NCI-H2196 treated with DMSO at 0.1 percent for 48 hours (cell line): ENCODE results near the gene PTPN11.
"Not testable (repeated sequence)": the region's sequence is repeated elsewhere in the genome, so short reads cannot be mapped to it uniquely, and the experiment has no call there.

ENCODE experiments used
- DNase-seq: peaks from one replicate; lab custom pipeline; 2025; ENCODE audit not compliant: unreplicated experiment; lab: John Stamatoyannopoulos, UW

Gene PTPN11

DNA sequence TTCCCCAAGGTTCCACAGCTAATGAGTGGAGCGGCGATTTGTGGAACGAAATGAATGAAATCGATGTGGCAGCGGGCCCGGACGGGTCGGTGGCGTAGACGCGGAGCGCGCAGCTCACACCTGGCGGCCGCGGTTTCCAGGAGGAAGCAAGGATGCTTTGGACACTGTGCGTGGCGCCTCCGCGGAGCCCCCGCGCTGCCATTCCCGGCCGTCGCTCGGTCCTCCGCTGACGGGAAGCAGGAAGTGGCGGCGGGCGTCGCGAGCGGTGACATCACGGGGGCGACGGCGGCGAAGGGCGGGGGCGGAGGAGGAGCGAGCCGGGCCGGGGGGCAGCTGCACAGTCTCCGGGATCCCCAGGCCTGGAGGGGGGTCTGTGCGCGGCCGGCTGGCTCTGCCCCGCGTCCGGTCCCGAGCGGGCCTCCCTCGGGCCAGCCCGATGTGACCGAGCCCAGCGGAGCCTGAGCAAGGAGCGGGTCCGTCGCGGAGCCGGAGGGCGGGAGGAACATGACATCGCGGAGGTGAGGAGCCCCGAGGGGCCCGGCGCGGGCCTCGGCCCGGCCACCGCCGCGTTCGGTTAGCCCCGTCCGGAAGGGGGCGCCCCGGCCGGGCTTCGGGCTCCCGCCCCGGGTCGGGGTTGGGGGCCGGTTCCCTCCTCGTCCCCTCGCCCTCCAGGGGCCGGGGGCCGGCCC is at the start of gene PTPN11:
Gene PTPN11 (plus strand): TSS at position 340 of the 689 bp plus-strand sequence. CDS start 165 bp downstream, at position 505.
- peak; percentile 52 for DNase-seq

GRCh38 chr12:112370199-112370598 is 48.5 kb upstream of the PTPN11 start:
- DNase-seq: no peak

DNA sequence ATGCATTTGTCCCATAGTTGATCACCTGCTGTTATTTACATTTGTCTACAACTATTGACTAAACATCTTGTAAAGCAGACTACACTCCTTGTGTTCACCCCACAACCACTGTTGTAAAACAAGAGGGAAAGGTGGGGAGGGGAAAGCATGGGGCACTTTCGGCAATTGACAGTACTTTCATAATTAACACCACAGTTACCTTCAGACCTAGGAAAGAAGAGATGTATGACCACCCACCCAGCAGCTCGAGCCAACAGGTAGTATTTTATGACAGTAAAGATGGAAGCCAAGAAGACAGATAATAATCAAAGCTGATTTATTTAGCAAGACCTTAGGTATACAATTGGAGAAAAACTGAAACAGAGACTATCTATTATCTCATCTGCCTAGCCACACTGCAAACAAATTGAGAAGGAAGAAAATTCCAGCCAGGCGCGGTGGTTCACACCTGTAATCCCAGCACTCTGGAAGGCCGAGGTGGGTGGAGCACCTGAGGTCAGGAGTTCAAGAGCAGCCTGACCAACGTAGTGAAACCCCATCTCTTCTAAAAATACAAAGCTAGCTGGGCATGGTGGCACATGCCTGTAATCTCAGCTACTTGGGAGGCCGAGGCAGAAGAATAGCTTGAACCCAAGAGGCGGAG is 47.8 kb upstream of the PTPN11 start:
- DNase-seq: peak; percentile 55

DNA sequence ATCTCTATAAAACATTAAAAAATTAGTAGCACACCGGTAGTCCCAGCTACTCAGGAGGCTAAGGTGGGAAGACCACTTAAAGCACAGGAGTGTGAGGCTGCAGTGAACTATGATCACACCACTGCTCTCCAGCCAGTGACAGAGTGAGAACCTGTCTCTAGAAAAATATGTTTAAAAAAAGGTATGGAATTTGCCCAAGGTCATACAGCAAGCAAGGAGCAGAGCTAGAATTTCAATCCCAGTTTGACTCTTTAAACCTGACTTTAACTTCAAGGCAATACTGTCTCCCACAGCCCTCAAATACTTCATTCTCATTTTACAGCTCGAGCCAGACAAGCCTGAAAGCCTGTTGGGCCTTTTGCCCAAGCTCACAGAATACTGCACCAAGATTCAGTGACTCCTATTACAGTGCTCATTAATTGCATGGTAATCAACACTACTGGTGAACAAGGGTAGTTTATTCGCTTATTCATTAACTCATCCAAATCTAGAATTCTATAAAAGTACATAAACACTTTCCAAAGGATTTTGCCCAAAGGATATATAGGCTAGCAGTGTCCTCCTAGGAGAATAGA is 44.5 kb upstream of the PTPN11 start:
- no peak for DNase-seq

GRCh38 chr12:112375105-112375504 is 43.6 kb upstream of the PTPN11 start:
- DNase-seq: no peak

- no peak for DNase-seq
Observed at GRCh38 chr12:112380663-112381405, 37.9 kb upstream of the PTPN11 start.

DNA sequence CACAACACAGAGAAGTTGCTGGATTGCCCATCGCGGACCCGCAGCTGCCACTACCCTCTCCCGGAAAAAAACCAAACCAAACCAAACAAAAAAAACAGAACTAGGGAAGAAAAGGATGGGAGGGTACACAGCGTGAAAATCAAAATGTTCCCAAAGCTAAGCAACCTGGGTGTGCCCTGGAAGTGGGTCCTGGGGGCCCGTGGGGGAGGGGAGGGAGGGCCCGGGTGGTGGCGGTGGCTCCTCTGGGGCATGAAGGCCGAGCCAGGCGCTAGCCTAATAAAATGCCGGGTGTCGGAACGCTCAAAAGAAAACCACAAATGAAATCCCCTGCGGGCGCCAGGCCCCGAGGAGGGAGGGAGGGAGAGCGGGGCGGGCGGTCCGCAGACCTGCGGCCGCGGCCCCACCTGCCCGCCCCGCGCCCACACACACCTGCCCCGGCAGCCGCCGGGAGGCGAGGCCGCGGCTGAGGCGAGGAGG is 37.3 kb upstream of the PTPN11 start:
- DNase-seq: no peak

DNA sequence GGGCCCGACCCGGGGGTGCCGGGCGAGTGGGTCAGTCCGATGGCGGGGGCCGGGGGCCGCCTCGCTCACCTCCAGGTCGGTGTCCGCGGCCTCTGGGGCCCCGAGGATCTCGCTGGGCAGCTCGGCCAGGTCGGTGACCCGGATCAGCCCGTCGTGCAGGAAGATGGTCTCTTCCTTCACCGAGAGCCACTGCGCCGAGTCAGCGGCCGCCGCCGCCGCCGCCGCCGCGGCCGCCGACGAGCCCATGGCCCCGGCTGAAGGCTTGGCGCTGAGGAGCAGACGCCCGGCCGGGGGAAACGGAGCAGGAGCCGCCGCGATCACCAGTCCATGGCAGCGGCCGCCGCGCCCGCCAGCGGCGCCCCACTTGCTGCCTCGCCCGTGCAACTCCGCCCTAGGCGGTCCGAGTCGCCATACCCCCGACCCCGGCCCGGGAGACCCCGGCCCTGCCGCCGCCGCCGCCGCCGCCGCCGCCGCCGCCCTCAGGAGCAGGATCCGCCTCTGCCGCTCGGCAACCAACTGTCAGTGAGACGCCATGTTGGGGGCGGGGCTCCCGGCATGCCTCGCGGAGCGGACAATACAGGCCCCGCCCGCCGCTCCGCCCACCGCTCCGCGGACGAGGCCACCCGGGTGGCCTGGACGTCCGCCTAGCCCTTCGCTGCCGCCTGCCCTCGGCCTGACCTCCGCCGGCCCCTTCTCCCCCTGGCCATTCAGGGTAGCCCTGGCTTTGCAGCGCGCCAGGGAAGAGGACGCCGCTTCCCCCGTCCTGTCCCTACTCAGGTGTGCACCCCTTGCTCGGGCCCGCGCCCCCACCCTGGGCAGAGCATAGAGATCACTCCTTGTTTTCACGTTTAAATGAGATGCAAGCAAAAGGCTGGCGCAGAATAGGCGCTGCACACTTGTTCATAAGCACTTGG is 36.6 kb upstream of the PTPN11 start, which contains the start of gene HECTD4:
Gene HECTD4 (minus strand): TSS at position 549 of the 914 bp plus-strand sequence. CDS start 303 bp downstream, at position 246.
- DNase-seq: peak; percentile 85

- DNase-seq: no peak
Observed at GRCh38 chr12:112382866-112383265, 35.9 kb upstream of the PTPN11 start.

DNA sequence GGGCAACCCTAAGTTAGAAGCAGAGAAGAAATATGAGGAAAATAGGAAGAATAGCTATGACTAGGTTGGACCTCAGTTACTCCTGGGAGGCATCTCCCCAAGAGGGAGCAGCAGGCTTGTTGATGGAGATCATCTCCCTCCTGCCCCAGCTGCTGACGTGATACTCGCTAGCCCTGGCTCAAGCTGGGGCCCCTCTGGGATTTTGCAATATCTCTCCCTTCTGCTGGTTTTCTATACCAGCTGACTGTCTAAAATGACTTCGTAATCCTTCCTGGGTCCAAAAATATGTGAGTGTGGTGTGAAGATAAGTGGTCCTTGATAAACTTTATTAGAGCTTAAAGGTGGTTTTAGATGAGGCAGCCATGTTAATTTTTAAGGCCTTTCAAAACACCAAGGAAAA is 32.0 kb upstream of the PTPN11 start:
- no peak for DNase-seq

DNA sequence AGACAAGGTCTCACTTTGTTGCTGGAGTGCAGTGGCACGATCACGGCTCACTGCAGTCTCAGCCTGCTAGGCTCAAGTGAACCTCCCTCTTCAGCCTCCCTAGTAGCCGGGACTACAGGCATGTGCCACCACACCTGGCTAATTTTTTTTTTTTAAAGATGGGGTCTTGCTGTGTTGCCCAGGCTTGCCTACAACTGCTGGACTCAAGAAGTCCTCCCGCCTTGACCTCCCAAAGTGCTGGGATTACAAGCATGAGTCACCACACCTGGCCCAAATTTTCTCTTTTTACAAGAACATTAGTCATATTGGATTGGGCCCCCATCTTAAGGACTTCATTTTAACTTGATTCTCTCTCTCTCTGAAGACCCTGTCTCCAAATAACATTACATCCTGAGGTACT is 29.5 kb upstream of the PTPN11 start:
- no peak for DNase-seq

DNA sequence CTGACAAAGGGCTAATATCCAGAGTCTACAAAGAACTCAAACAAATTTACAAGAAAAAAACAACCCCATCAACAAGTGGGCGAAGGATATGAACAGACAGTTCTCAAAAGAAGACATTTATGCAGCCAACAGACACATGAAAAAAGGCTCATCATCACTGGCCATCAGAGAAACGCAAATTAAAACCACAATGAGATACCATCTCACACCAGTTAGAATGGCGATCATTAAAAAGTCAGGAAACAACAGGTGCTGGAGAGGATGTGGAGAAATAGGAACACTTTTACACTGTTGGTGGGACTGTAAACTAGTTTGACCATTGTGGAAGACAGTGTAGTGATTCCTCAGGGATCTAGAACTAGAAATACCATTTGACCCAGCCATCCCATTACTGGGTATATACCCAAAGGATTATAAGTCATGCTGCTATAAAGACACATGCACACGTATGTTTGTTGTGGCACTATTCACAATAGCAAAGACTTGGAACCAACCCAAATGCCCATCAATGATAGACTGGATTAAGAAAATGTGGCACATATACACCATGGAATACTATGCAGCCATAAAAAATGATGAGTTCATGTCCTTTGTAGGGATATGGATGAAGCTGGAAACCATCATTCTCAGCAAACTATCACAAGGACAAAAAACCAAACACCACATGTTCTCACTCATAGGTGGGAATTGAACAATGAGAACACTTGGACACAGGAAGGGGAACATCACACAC is 28.7 kb upstream of the PTPN11 start:
- DNase-seq: not testable (repeated sequence)

DNA sequence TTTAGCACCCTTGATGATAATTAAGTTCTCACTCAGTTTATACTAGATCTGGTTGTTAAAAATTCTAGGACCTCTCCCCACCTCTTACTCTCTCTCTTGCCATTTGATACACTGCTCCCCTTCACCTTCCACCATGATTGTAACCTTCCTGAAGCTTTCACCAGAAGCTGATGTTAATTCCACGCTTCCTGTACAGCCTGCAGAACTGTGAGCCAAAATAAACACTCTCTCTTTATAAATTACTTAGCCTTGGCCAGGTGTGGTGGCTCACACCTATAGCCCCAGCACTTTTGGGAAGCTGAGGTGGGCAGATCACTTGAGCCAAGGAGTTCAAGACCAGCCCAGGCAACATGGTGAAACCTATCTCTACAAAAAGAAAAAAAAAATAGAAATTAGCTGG is 25.4 kb upstream of the PTPN11 start:
- no peak for DNase-seq

GRCh38 chr12:112401054-112401453 is 17.7 kb upstream of the PTPN11 start:
- no peak for DNase-seq

GRCh38 chr12:112401903-112402498 is 16.7 kb upstream of the PTPN11 start:
- DNase-seq: no peak

- DNase-seq: no peak
Observed at GRCh38 chr12:112406519-112407488, 11.9 kb upstream of the PTPN11 start.

DNA sequence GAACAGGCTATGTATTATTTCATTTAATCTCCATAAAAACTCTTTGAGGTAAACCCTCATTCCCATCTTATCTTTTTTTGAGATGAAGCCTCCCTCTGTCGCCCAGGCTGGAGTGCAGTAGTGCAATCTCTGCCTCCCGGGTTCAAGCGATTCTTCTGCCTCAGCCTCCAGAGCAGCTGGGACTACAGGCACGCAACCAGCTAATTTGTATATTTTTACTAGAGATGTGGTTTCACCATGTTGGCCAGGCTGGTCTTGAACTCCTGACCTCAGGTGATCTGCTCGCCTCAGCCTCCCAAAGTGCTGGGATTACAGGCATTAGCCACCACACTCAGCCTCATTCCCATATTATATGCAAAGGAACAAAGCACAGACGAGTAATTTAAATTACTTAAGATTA is 11.1 kb upstream of the PTPN11 start:
- DNase-seq: not testable (repeated sequence)

- DNase-seq: no peak
Observed at GRCh38 chr12:112408621-112409020, 10.1 kb upstream of the PTPN11 start.
